KMS-11 (cell line): ENCODE measurements around the gene MAML3.

Source experiments
- H2AFZ ChIP-seq: fragments of 200-600 bp; sonication (generic); 2 replicates; pipeline ENCODE4 v1.6.1; 2016; ENCODE audit warnings: antibody characterized with exemption, mixed run types, low read depth
- H3K27ac ChIP-seq: fragments of 200-600 bp; sonication (generic); 2 replicates; pipeline ENCODE4 v1.6.1; 2016; ENCODE audit warnings: mild to moderate bottlenecking, mixed run types
- H3K27me3 ChIP-seq: fragments of 200-600 bp; sonication (generic); 2 replicates; pipeline ENCODE4 v1.6.1; 2017; ENCODE audit warnings: mild to moderate bottlenecking, low read depth, mixed run types, moderate library complexity; ENCODE audit not compliant: insufficient read depth
- H3K36me3 ChIP-seq: fragments of 200-600 bp; sonication (generic); 2 replicates; pipeline ENCODE4 v1.6.1; 2017; ENCODE audit warnings: mild to moderate bottlenecking, mixed run types; ENCODE audit not compliant: insufficient read depth
- H3K4me1 ChIP-seq: fragments of 200-600 bp; sonication (generic); 2 replicates; pipeline ENCODE4 v1.6.1; 2016; ENCODE audit warnings: mild to moderate bottlenecking, low read depth, mixed run types; ENCODE audit not compliant: poor library complexity, severe bottlenecking
- H3K4me2 ChIP-seq: fragments of 200-600 bp; sonication (generic); 2 replicates; pipeline ENCODE4 v1.7.0; 2016; ENCODE audit warnings: mild to moderate bottlenecking, mixed run types
- H3K4me3 ChIP-seq: fragments of 200-600 bp; sonication (generic); IDR thresholded peaks from 2 replicates; pipeline ENCODE4 v1.6.1; 2017; ENCODE audit warnings: low read depth, low read length, mixed read lengths; ENCODE audit not compliant: insufficient read depth
- H3K79me2 ChIP-seq: fragments of 200-600 bp; sonication (generic); 2 replicates; pipeline ENCODE4 v1.6.1; 2016; ENCODE audit warnings: low read depth, mixed run types; ENCODE audit not compliant: insufficient read depth
- H3K9ac ChIP-seq: fragments of 200-600 bp; sonication (generic); 2 replicates; pipeline ENCODE4 v1.6.1; 2016; ENCODE audit warnings: mild to moderate bottlenecking, mixed run types
- H4K20me1 ChIP-seq: fragments of 200-600 bp; sonication (generic); 2 replicates; pipeline ENCODE4 v1.6.1; 2016; ENCODE audit warnings: mild to moderate bottlenecking, mixed run types; ENCODE audit not compliant: insufficient read depth
- CTCF ChIP-seq: fragments of 200-600 bp; sonication (generic); conservative IDR thresholded peaks from 2 replicates; pipeline ENCODE4 v1.6.1; 2017; ENCODE audit warnings: low read depth, mild to moderate bottlenecking, antibody characterized with exemption, low read length, moderate library complexity, mixed read lengths

MAML3 gene

GRCh38 chr4:139849219-139849618 lies 304.8 kb downstream of the MAML3 start:
- no peak overlapping the region for H3K4me2 ChIP-seq
- H3K9ac ChIP-seq, result no peak overlapping the region
- no peak overlapping the region for H3K4me3 ChIP-seq
- no peaks in the 10 kb centered on the region for H3K79me2 ChIP-seq
- no peak overlapping the region for H3K27ac ChIP-seq
- TF ChIP-seq CTCF, result no peak
- H3K4me1 ChIP-seq, result no peaks in the 10 kb centered on the region
- no peak overlapping the region for H2AFZ ChIP-seq
- no peaks in the 10 kb centered on the region for H3K36me3 ChIP-seq
- no peaks in the 10 kb centered on the region for H3K27me3 ChIP-seq
- H4K20me1 ChIP-seq, result no peaks in the 10 kb centered on the region

- no peaks in the 10 kb centered on the region for H3K36me3 ChIP-seq
- no peak overlapping the region for H3K9ac ChIP-seq
- H3K4me1 ChIP-seq, result no peaks in the 10 kb centered on the region
- H3K27ac ChIP-seq, result no peak overlapping the region
- H4K20me1 ChIP-seq, result no peaks in the 10 kb centered on the region
- H3K4me3 ChIP-seq, result no peak overlapping the region
- H2AFZ ChIP-seq, result no peak overlapping the region
- H3K4me2 ChIP-seq, result no peak overlapping the region
- no peaks in the 10 kb centered on the region for H3K79me2 ChIP-seq
- TF ChIP-seq CTCF, result no peak
- H3K27me3 ChIP-seq, result no peaks in the 10 kb centered on the region
Measured at GRCh38 chr4:139848028-139848427, 306.0 kb downstream of the MAML3 start.

DNA sequence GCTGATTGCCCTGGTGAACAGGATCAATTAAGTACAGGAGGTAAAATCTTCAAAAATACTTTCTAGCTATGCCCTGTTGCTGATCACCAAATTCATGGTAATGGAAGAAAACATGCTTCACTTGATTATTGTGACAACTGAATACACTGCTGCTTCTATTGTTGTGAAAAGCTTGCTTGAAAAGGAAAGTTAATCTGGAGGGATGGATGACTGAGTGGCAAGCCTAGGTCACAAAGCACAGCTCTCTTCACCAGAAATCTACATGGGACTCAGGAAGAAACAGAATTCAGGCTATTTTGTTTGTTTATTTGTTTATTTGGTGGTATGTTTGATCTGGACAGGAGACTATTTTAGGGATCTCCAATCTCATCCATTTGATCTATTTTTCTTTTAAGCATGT lies 306.4 kb downstream of the MAML3 start:
- no peaks in the 10 kb centered on the region for H3K27me3 ChIP-seq
- H3K36me3 ChIP-seq, result no peaks in the 10 kb centered on the region
- no peak for TF ChIP-seq CTCF
- no peak overlapping the region for H3K4me2 ChIP-seq
- no peak overlapping the region for H3K27ac ChIP-seq
- H3K79me2 ChIP-seq, result no peaks in the 10 kb centered on the region
- H4K20me1 ChIP-seq, result no peaks in the 10 kb centered on the region
- H3K9ac ChIP-seq, result no peak overlapping the region
- no peak overlapping the region for H2AFZ ChIP-seq
- no peaks in the 10 kb centered on the region for H3K4me1 ChIP-seq
- no peak overlapping the region for H3K4me3 ChIP-seq

DNA sequence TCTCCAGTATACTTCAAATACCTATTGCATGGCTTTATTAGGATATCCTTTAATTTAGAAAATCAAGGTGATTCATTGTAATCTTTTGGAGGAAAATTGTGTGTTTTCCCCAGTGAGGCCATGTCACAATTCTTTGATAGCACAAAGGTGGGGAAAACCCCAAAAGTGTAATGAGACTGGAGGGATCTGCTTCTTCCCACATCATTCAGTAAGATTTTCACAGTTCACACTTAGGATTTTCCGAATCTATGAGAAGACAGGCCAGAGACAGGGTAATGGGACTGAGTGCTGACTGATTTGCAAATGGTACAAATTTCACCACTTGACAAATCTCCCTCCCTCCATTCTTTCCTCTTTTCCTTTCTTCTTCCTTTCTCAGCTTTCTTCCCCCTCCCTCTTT lies 307.2 kb downstream of the MAML3 start:
- H4K20me1 ChIP-seq, result no peaks in the 10 kb centered on the region
- H3K4me1 ChIP-seq, result no peaks in the 10 kb centered on the region
- no peaks in the 10 kb centered on the region for H3K27me3 ChIP-seq
- no peak overlapping the region for H3K9ac ChIP-seq
- TF ChIP-seq CTCF, result no peak
- no peak overlapping the region for H3K4me3 ChIP-seq
- no peaks in the 10 kb centered on the region for H3K79me2 ChIP-seq
- no peak overlapping the region for H2AFZ ChIP-seq
- H3K4me2 ChIP-seq, result no peak overlapping the region
- H3K27ac ChIP-seq, result no peak overlapping the region
- H3K36me3 ChIP-seq, result no peaks in the 10 kb centered on the region
